GM06990 (cell line): ENCODE data around the gene EXOC3L4.
"Not testable (repeated sequence)": the region's sequence is repeated elsewhere in the genome, so short reads cannot be mapped to it uniquely, and the experiment has no call there.

Experiments used
- DNase-seq: peaks from one replicate; pipeline ENCODE4 v3.0.0-alpha.2; 2011; ENCODE audit not compliant: insufficient read length; ENCODE audit errors: extremely low read depth
- H3K27me3 ChIP-seq: replicated peaks from 2 replicates; pipeline ENCODE4 v1.6.0; 2011; ENCODE audit warnings: low read length; ENCODE audit not compliant: control insufficient read depth, insufficient read depth
- H3K36me3 ChIP-seq: 2 replicates; pipeline ENCODE4 v1.5.1; 2011; ENCODE audit warnings: low read length; ENCODE audit not compliant: control insufficient read depth, insufficient read depth
- H3K4me3 ChIP-seq: replicated peaks from 2 replicates; pipeline ENCODE4 v1.5.1; 2011; ENCODE audit warnings: low read depth, mild to moderate bottlenecking, control low read depth, low read length
- CTCF ChIP-seq: IDR thresholded peaks from 2 replicates; pipeline ENCODE4 v1.5.1; 2011; ENCODE audit warnings: low read length, control low read depth, mild to moderate bottlenecking, inconsistent platforms; ENCODE audit not compliant: insufficient read depth, poor library complexity, severe bottlenecking

Gene EXOC3L4

GRCh38 chr14:103110681-103111231 lies 16.2 kb downstream of the EXOC3L4 start:
- Histone ChIP-seq H3K36me3 (no peaks in the 10 kb centered on the region), H3K27me3 (no peaks in the 10 kb centered on the region), H3K4me3 (no peak overlapping the region)
- TF ChIP-seq CTCF, result no peak
- DNase-seq, result no peak

GRCh38 chr14:103111232-103111868 lies 16.8 kb downstream of the EXOC3L4 start:
- no peak for TF ChIP-seq CTCF
- Histone ChIP-seq H3K4me3 (no peak overlapping the region), H3K27me3 (no peaks in the 10 kb centered on the region), H3K36me3 (no peaks in the 10 kb centered on the region)
- no peak for DNase-seq

DNA sequence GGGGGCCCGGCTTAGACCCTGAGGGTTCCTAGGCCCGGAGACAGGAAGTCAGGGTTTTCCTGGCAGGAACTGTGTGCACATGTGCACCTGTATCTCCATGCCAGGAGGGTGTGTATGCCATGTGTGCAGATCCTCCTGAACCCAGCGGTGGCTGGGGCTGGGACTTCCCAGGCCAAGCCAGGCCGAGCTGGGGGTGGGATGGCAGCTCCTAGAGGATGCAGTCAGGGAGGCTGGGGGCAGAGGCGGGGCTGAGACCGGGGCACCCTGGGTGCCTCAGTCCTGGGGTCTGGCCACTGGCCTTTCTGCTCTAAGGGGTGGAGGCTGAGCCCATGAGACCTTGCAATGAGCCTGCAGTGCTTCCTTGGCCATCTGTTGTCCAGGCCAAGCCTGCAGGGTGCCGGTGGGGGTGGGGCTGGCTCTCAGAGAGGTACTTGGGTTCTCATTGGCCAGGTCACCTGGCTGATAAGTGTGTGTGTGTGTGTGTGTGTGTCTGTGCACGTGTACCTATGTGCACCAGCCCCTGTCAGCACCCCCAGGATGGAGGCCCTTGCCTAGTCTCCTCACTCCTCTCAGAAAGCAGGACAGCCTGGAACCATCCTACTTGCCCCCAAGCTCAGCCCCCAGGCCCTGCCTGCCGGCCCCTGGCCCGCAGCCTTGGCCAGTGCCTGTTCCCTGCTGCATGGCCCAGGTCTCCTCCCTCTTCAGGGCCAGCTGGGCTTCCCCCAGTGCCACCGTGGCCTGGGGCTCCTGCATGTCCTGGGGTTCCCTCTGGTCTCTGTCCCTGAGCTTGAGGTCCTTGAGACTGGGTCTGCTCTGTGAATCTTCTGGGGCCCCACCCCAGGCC lies 18.1 kb downstream of the EXOC3L4 start:
- no peak for DNase-seq
- Histone ChIP-seq H3K4me3 (no peak overlapping the region), H3K36me3 (no peaks in the 10 kb centered on the region), H3K27me3 (no peaks in the 10 kb centered on the region)
- TF ChIP-seq CTCF, result no peak

- H3K4me3 ChIP-seq, result no peak overlapping the region
- H3K27me3 ChIP-seq, result no peaks in the 10 kb centered on the region
- H3K36me3 ChIP-seq, result no peaks in the 10 kb centered on the region
- DNase-seq, result no peak
- TF ChIP-seq CTCF, result no peak
These were observed 18.8 kb downstream of the EXOC3L4 start for GRCh38 chr14:103113303-103113702.

- H3K27me3 ChIP-seq, result no peaks in the 10 kb centered on the region
These were observed 19.2 kb downstream of the EXOC3L4 start for GRCh38 chr14:103113774-103114173.

GRCh38 chr14:103115086-103115679 lies 20.7 kb downstream of the EXOC3L4 start:
- H3K36me3 ChIP-seq, DNase-seq, H3K27me3 ChIP-seq: not testable (repeated sequence)
- H3K4me3 ChIP-seq, result peak overlapping the region; percentile 14; the same call in 1 of the 2 replicates

More at GRCh38 chr14:103113774-103114173, 19.2 kb downstream of the EXOC3L4 start:
- no peak for TF ChIP-seq CTCF
- no peak for DNase-seq
- H3K36me3 ChIP-seq, result no peaks in the 10 kb centered on the region
- no peak overlapping the region for H3K4me3 ChIP-seq
